BJ (cell line): Measurements from ENCODE around the gene MYLK2. TPM values are rescaled to one million over a fixed set of nuclear protein-coding genes. Genes with fewer than 3 reads are reported as not detected.

Experiments used
- CTCF ChIA-PET: fragments of 350-600 bp; formaldehyde crosslinking; extraction: SDS; loops from one replicate; lab custom pipeline; 2021; ENCODE audit warnings: antibody characterized with exemption, inconsistent platforms; lab: Yijun Ruan, JAX
- POLR2A ChIA-PET: fragments of 300-600 bp; sonication (Branson Sonifier 250); formaldehyde crosslinking; extraction: SDS; loops from one replicate; lab custom pipeline; 2021; ENCODE audit warnings: antibody characterized with exemption; lab: Charles Lee
- DNase-seq: peaks from one replicate; pipeline ENCODE4 v3.0.0-alpha.2; 2011; ENCODE audit warnings: low read depth
- H3K27me3 ChIP-seq: 2 replicates; pipeline ENCODE4 v1.6.0; 2011; ENCODE audit warnings: low read length; ENCODE audit not compliant: control insufficient read depth, insufficient read depth
- H3K36me3 ChIP-seq: 2 replicates; pipeline ENCODE4 v1.5.1; 2011; ENCODE audit warnings: low read length; ENCODE audit not compliant: control insufficient read depth, insufficient read depth
- H3K4me3 ChIP-seq: 2 replicates; pipeline ENCODE4 v1.5.1; 2011; ENCODE audit warnings: low read depth, mild to moderate bottlenecking, control low read depth, low read length
- polyA plus RNA-seq: library from polyadenylated mRNA; depleted of rRNA; stranded (reverse); fragments of >200 nt; gene quantifications from 2 replicates; pipeline ENCODE4 v1.2.3, GENCODE V29; 2011
- TF ChIP-seq, protein P1 (sequence below): IDR thresholded peaks from 2 replicates; pipeline ENCODE4 v1.5.1; 2011; ENCODE audit warnings: low read depth, mild to moderate bottlenecking, control low read depth, inconsistent platforms, low read length, moderate library complexity; ENCODE audit not compliant: insufficient read depth

MYLK2 gene
- polyA plus RNA-seq, 1 experiment = 0.10 TPM

DNA sequence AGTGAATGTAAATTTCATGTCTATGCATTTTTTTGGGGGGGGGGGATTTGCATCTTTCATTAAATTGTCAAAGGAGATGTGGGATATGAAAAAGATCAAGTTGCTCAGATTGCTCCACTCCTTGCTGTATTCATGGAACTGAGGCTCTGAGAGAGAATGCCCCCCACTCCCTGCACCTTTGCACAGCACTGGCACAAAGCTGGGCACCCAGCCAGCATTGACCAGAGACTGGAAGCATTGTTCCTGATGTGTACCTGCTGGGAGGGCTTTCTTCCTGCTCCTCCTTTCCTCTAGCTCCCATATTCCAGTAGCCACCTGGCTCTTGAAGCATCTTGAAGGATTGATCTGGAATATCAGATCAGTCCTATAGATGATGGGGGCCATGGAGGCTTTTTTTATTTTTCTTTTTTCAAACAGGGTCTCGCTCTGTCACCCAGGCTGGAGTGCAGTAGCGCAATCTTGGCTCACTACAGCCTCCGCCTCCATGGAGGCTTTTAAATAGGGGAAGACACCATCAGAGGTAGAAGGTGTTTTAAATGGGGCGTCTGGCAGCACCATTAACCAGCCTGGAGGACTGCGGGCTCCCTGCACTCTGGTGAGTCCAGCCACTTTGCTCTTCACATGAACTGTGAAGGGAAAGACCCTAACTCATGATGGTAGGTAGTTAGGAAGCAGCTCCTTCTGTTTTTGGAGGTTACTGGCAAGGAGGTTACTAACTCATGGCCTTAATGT, 40.3 kb downstream of the MYLK2 start:
- no peak overlapping the region for H3K4me3 ChIP-seq
- DNase-seq = no peak
- H3K36me3 ChIP-seq = no peaks in the 10 kb centered on the region
- CTCF ChIA-PET = interaction anchor here (0.8 to 5.2 kb wide), 6 partner anchors 7 to 171 kb away, joined by 3 to 54 read pairs (median 5); partner anchors contain the start of gene PDRG1
- POLR2A ChIA-PET = no interaction called here
- peaks cover 47% of the 10 kb centered on the region for H3K27me3 ChIP-seq
- TF ChIP-seq, protein P1, sequence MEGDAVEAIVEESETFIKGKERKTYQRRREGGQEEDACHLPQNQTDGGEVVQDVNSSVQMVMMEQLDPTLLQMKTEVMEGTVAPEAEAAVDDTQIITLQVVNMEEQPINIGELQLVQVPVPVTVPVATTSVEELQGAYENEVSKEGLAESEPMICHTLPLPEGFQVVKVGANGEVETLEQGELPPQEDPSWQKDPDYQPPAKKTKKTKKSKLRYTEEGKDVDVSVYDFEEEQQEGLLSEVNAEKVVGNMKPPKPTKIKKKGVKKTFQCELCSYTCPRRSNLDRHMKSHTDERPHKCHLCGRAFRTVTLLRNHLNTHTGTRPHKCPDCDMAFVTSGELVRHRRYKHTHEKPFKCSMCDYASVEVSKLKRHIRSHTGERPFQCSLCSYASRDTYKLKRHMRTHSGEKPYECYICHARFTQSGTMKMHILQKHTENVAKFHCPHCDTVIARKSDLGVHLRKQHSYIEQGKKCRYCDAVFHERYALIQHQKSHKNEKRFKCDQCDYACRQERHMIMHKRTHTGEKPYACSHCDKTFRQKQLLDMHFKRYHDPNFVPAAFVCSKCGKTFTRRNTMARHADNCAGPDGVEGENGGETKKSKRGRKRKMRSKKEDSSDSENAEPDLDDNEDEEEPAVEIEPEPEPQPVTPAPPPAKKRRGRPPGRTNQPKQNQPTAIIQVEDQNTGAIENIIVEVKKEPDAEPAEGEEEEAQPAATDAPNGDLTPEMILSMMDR = no peak

DNA sequence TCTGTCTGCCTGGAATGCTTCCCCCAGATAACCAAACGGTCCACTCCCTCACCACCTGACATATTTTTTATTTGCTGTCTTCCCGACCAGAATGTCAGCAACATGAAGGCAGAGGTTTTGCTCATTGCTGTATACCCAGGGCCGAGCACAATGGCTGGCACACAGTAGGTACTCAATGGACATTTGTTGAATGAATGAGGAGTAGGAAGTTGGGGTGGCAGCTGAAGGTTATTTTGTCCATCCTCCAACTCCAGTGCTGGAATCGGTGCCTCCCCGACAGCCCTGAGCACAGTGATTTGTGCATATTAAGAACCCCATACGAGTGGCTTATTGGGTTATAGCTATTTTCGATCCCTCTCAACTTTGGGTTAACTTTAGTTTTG, 40.8 kb downstream of the MYLK2 start:
- TF ChIP-seq, protein P1 = no peak
- H3K27me3 ChIP-seq = peaks cover 46% of the 10 kb centered on the region
- DNase-seq = no peak
- ChIA-PET CTCF (interaction anchor here (1.0 to 5.2 kb wide), 5 partner anchors 8 to 171 kb away, joined by 3 to 54 read pairs (median 5); no protein-coding TSS in a partner anchor), POLR2A (no interaction called here)
- H3K36me3 ChIP-seq = no peaks in the 10 kb centered on the region
- no peak overlapping the region for H3K4me3 ChIP-seq

DNA sequence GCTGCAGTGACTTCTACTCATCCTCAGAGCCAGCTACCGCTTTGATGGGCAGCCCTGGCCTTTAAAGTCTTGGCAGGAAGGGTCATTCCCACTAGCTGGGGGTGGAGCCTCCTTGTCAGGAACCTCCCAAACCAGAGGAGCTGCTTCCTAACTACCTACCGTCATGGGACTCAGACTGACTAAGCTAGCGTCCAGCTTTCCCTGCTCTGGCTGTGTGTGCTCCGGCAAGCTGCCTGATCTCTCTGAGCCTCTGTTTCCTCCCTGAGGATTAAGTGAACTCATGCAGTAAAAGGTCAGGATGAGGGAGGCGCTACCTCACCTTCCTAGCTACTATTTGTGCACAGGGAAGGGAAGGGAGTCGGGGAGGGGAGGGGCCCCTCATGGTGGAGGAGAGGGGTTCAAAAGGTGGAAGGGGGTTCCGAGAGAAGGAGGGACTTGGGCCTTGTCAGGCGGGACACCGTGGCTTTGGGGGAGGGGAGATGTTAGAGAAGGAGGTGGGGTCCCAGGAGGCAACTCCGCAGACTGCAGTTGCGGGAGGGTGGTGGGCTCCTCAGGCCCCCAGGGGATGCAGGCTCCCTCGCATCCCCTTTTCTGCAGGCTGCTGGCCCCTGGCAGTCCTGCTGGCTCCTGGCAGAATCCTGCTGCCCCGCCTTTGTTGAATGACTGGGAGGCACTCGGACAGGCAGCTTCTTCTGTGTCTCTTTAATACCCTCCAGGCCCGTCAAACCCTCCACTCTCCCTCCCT, 41.4 kb downstream of the MYLK2 start:
- CTCF ChIA-PET = interaction anchor here (1.0 to 5.2 kb wide), 7 partner anchors 8 to 174 kb away, joined by 3 to 54 read pairs (median 5); no protein-coding TSS in a partner anchor
- TF ChIP-seq, protein P1 = no peak
- POLR2A ChIA-PET = no interaction called here
- peaks cover 42% of the 10 kb centered on the region for H3K27me3 ChIP-seq
- H3K36me3 ChIP-seq = no peaks in the 10 kb centered on the region
- DNase-seq = no peak
- no peak overlapping the region; the same call in 1 of the 2 replicates for H3K4me3 ChIP-seq

DNA sequence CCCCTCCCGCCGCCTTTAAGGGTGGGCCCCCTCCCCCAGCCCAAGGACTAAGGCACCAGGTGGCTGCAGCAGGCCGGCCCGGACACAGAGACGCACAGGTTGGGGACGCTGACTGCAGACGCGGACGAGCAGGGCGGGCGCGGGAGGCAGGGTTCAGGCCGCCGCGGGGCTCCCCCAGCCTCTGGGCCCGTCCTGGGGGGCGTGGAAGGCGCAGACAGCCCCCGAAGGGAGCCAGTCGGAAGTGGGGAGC, 41.9 kb downstream of the MYLK2 start:
- POLR2A ChIA-PET = no interaction called here
- H3K4me3 ChIP-seq = peak overlapping the region; percentile 33
- CTCF ChIA-PET = interaction anchor here (1.0 to 5.2 kb wide), 4 partner anchors 9 to 174 kb away, joined by 3 to 54 read pairs (median 4); no protein-coding TSS in a partner anchor
- no peak for DNase-seq
- TF ChIP-seq, protein P1 = no peak
- no peaks in the 10 kb centered on the region for H3K36me3 ChIP-seq
- peaks cover 43% of the 10 kb centered on the region for H3K27me3 ChIP-seq

DNA sequence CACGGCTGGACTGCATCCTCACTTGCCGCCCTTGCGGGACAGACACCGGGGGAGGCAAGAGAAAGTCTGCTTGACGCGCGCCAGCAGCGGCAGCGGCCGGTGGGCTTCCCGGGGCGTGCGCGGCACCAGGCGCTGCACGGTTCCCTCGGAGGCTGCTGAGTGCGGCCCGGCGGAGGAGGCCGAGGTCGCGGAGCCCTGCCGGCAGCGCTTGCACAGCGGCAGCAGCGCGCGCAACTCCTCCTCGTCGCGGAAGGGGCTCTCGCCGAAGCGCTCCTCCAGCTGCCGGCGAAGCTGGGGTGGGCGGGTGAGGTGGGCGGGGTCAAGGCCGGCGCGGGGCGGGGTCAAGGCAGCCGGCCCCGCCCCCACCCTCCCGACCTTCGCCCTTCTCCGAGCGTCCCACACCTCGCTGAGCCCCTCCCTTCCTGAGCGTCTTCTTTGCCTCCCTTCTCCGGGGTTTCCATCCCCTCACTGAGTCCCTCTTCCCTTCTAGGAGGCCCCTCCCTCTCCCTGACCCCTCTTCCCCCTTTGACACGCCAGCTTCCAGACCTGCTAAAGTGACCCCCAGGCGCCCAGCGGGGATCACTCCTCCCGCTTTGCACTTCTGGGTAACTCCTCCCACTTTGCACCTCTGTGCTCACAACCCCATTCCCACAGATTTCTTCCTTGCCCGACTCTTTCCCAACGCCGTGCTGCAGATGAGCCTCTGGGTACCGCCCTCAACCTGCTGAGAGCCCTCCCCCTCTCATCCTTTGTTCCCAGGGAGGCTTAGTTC, 42.4 kb downstream of the MYLK2 start:
- peak overlapping the region; percentile 33 for H3K4me3 ChIP-seq
- H3K36me3 ChIP-seq = no peaks in the 10 kb centered on the region
- ChIA-PET CTCF (interaction anchor here (1.0 to 5.2 kb wide), 5 partner anchors 9 to 173 kb away, joined by 3 to 54 read pairs (median 5); no protein-coding TSS in a partner anchor), POLR2A (no interaction called here)
- TF ChIP-seq, protein P1 = no peak
- no peak for DNase-seq
- H3K27me3 ChIP-seq = peaks cover 42% of the 10 kb centered on the region
